Measurements from ENCODE around the gene STK25.
"Not testable (repeated sequence)": the region's sequence is repeated elsewhere in the genome, so short reads cannot be mapped to it uniquely, and the experiment has no call there.

The STK25 gene

GRCh38 chr2:241507430-241508239 is 749 bp downstream of the STK25 start:
- DNase-seq = no peak

- DNase-seq = no peak
Observed at GRCh38 chr2:241506793-241507429, 1.5 kb downstream of the STK25 start.

- DNase-seq = not testable (repeated sequence)
Observed at GRCh38 chr2:241506317-241506716, 2.1 kb downstream of the STK25 start.

- no peak for DNase-seq
Observed at GRCh38 chr2:241505781-241506201, 2.6 kb downstream of the STK25 start.

GRCh38 chr2:241505086-241505780 is 3.2 kb downstream of the STK25 start:
- no peak for DNase-seq

GRCh38 chr2:241503776-241504392 is 4.5 kb downstream of the STK25 start:
- no peak for DNase-seq

GRCh38 chr2:241502281-241502680 is 6.1 kb downstream of the STK25 start:
- DNase-seq = no peak

GRCh38 chr2:241501551-241501950 is 6.8 kb downstream of the STK25 start:
- DNase-seq = no peak

- DNase-seq = no peak
Observed at GRCh38 chr2:241501099-241501541, 7.3 kb downstream of the STK25 start.

- DNase-seq = no peak
Observed at GRCh38 chr2:241500431-241500975, 7.9 kb downstream of the STK25 start.

GRCh38 chr2:241500016-241500415 is 8.4 kb downstream of the STK25 start:
- DNase-seq = no peak

- no peak for DNase-seq
Observed at GRCh38 chr2:241499146-241499965, 9.0 kb downstream of the STK25 start.

- DNase-seq = no peak
Observed at GRCh38 chr2:241498115-241499070, 10.0 kb downstream of the STK25 start.

- DNase-seq = no peak
Observed at GRCh38 chr2:241496904-241497877, 11.2 kb downstream of the STK25 start.

- no peak for DNase-seq
Observed at GRCh38 chr2:241496003-241496707, 12.2 kb downstream of the STK25 start.

GRCh38 chr2:241495172-241496002 is 13.0 kb downstream of the STK25 start:
- no peak for DNase-seq

GRCh38 chr2:241494311-241494908 is 14.0 kb downstream of the STK25 start:
- DNase-seq = no peak

GRCh38 chr2:241493092-241493491 is 15.3 kb downstream of the STK25 start:
- no peak for DNase-seq
